GM19463 (cell line): ENCODE results near the gene TUBA4B.
A peak's percentile ranks its signal among the peaks of the same experiment; 100 is the strongest.

Source experiments
- ATAC-seq: cut with Tn5 transposase; IDR thresholded peaks from one replicate; pipeline ENCODE4 v1.9.1; 2021; ENCODE audit warnings: mild to moderate bottlenecking, moderate library complexity; ENCODE audit not compliant: unreplicated experiment

Gene TUBA4B

GRCh38 chr2:219218732-219219701 is 34.0 kb upstream of the TUBA4B start, which contains the start of gene ABCB6:
TSS of gene ABCB6 (minus strand) at chr2:219218958. CDS start at chr2:219218673, 285 bp downstream.
- ATAC-seq: peak; percentile 86

- no peak for ATAC-seq
These were observed 33.1 kb upstream of the TUBA4B start for GRCh38 chr2:219219784-219220532.

- ATAC-seq: no peak
These were observed 32.2 kb upstream of the TUBA4B start for GRCh38 chr2:219220652-219221402.

GRCh38 chr2:219221957-219222518 is 31.0 kb upstream of the TUBA4B start:
- no peak for ATAC-seq

GRCh38 chr2:219223831-219224610 is 29.0 kb upstream of the TUBA4B start:
- ATAC-seq: no peak

GRCh38 chr2:219225350-219225749 is 27.7 kb upstream of the TUBA4B start:
- ATAC-seq: no peak

- ATAC-seq: no peak
These were observed 24.8 kb upstream of the TUBA4B start for GRCh38 chr2:219228041-219228910.

- ATAC-seq: peak; percentile 3
These were observed 24.1 kb upstream of the TUBA4B start for GRCh38 chr2:219228911-219229304.

GRCh38 chr2:219229305-219230058 is 23.6 kb upstream of the TUBA4B start, which contains the start of the genes ANKZF1 and ATG9A:
TSS of gene ANKZF1 (plus strand) at chr2:219229806. CDS start at chr2:219230258, 452 bp downstream.
TSS of gene ATG9A (minus strand) at chr2:219229636. CDS start at chr2:219228024, 1,612 bp downstream.
- ATAC-seq: peak; percentile 95

GRCh38 chr2:219230059-219230540 is 22.9 kb upstream of the TUBA4B start:
- ATAC-seq: no peak

- ATAC-seq: no peak
These were observed 18.7 kb upstream of the TUBA4B start for GRCh38 chr2:219234331-219234730.

GRCh38 chr2:219243291-219243761 is 9.7 kb upstream of the TUBA4B start:
- ATAC-seq: no peak

- ATAC-seq: no peak
These were observed 8.3 kb upstream of the TUBA4B start for GRCh38 chr2:219244789-219245147.

GRCh38 chr2:219245148-219245898 is 7.7 kb upstream of the TUBA4B start, which contains the start of the genes GLB1L and STK16:
TSS of gene GLB1L (minus strand) at chr2:219245444. CDS start at chr2:219243573, 1,871 bp downstream.
TSS of gene STK16 (plus strand) at chr2:219245479. CDS start at chr2:219246000, 521 bp downstream.
- peak; percentile 60 for ATAC-seq

- no peak for ATAC-seq
These were observed 7.2 kb upstream of the TUBA4B start for GRCh38 chr2:219245899-219246230.

- ATAC-seq: no peak
These were observed 6.5 kb upstream of the TUBA4B start for GRCh38 chr2:219246559-219246958.
